ENCODE measurements around the gene LSM4. TPM values are rescaled to one million over a fixed set of nuclear protein-coding genes. Genes with fewer than 3 reads are reported as not detected.

LSM4 gene
- total and polyA plus RNA-seq, 2 of the 13 experiments (the other 11 are each of a cell fraction or from before 2014, with no cell fraction given) = 65.8 to 166 TPM

- TF ChIP-seq SPEN (CRISPR knock-in tag; IDR thresholded peaks at IDR 0.05; ENCODE audit: low read depth) (peak; percentile 87), KMT2A (CRISPR knock-in tag; IDR thresholded peaks at IDR 0.05) (peak; percentile 54; the same call in 1 of the 2 replicates), ZNF256 (CRISPR knock-in tag; conservative IDR thresholded peaks at IDR 0.05) (no peak), ZFP82 (CRISPR knock-in tag; IDR thresholded peaks at IDR 0.05; ENCODE audit: borderline replicate concordance) (peak; percentile 96), EEA1 (CRISPR knock-in tag; IDR thresholded peaks at IDR 0.05; ENCODE audit: borderline replicate concordance) (no peak), SSRP1 (CRISPR knock-in tag; IDR thresholded peaks at IDR 0.05) (no peak), EZH2 (conservative IDR thresholded peaks at IDR 0.05; ENCODE audit: low read depth, low read length) (no peak), ZNF616 (CRISPR knock-in tag; IDR thresholded peaks at IDR 0.05; ENCODE audit: low read depth) (no peak; the same call in 1 of the 2 replicates), MTERF4 (CRISPR knock-in tag; IDR thresholded peaks at IDR 0.05) (no peak; the same call in 1 of the 2 replicates), RARG (CRISPR knock-in tag; IDR thresholded peaks at IDR 0.05; ENCODE audit: low read depth) (no peak), ZNF891 (CRISPR knock-in tag; IDR thresholded peaks at IDR 0.05) (no peak), TSC22D2 (CRISPR knock-in tag; IDR thresholded peaks at IDR 0.05; ENCODE audit: borderline replicate concordance) (no peak), TFDP2 (CRISPR knock-in tag; IDR thresholded peaks at IDR 0.05) (no peak), CCAR2 (optimal IDR thresholded peaks at IDR 0.05; ENCODE audit: low read depth, low read length) (no peak), PAXIP1 (CRISPR knock-in tag; conservative IDR thresholded peaks at IDR 0.05) (peak; percentile 85), ZNF460 (CRISPR knock-in tag; IDR thresholded peaks at IDR 0.05; ENCODE audit: borderline replicate concordance) (peak; percentile 27; the same call in 1 of the 2 replicates), ZNF552 (CRISPR knock-in tag; IDR thresholded peaks at IDR 0.05; ENCODE audit: borderline replicate concordance) (no peak), RNF219 (CRISPR knock-in tag; IDR thresholded peaks at IDR 0.05) (no peak; the same call in 1 of the 2 replicates)
- TF ChIP-seq, protein P1, sequence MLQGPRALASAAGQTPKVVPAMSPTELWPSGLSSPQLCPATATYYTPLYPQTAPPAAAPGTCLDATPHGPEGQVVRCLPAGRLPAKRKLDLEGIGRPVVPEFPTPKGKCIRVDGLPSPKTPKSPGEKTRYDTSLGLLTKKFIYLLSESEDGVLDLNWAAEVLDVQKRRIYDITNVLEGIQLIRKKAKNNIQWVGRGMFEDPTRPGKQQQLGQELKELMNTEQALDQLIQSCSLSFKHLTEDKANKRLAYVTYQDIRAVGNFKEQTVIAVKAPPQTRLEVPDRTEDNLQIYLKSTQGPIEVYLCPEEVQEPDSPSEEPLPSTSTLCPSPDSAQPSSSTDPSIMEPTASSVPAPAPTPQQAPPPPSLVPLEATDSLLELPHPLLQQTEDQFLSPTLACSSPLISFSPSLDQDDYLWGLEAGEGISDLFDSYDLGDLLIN (CRISPR knock-in tag; IDR thresholded peaks at IDR 0.05; ENCODE audit: borderline replicate concordance) = no peak
Observed at GRCh38 chr19:18304458-18305310, 18.2 kb downstream of the LSM4 start (continued).
